Measurements from ENCODE around the gene RAPSN.

Gene RAPSN

GRCh38 chr11:47480762-47481161, 31.8 kb upstream of the RAPSN start:
- Histone ChIP-seq H3K27me3 (ENCODE audit: control insufficient read depth in 1 of 2, insufficient read depth in 2 of 2, low read length in 2 of 2) (no peaks in the 10 kb centered on the region), H3K4me3 (ENCODE audit: low read depth in 1 of 2, low read length in 2 of 2) (no peak overlapping the region), H3K9me3 (ENCODE audit: low read length) (no peaks in the 10 kb centered on the region), H3K9ac (ENCODE audit: low read length) (no peak overlapping the region), H3K27ac (ENCODE audit: low read depth, low read length) (no peak overlapping the region), H3K4me1 (ENCODE audit: insufficient read depth, low read length) (no peaks in the 10 kb centered on the region), H3K36me3 (ENCODE audit: insufficient read depth, low read length) (peaks cover 87% of the 10 kb centered on the region)

- Histone ChIP-seq H3K4me1 (ENCODE audit: insufficient read depth, low read length) (no peaks in the 10 kb centered on the region), H3K36me3 (ENCODE audit: insufficient read depth, low read length) (peaks cover 92% of the 10 kb centered on the region), H3K9me3 (ENCODE audit: low read length) (no peaks in the 10 kb centered on the region), H3K9ac (ENCODE audit: low read length) (no peak overlapping the region), H3K27ac (ENCODE audit: low read depth, low read length) (no peak overlapping the region), H3K27me3 (ENCODE audit: control insufficient read depth in 1 of 2, insufficient read depth in 2 of 2, low read length in 2 of 2) (no peaks in the 10 kb centered on the region), H3K4me3 (ENCODE audit: low read depth in 1 of 2, low read length in 2 of 2) (no peak overlapping the region)
Observed at GRCh38 chr11:47478651-47479329, 29.9 kb upstream of the RAPSN start.

- Histone ChIP-seq H3K27me3 (ENCODE audit: control insufficient read depth in 1 of 2, insufficient read depth in 2 of 2, low read length in 2 of 2) (no peaks in the 10 kb centered on the region), H3K27ac (ENCODE audit: low read depth, low read length) (no peak overlapping the region), H3K9me3 (ENCODE audit: low read length) (no peaks in the 10 kb centered on the region), H3K36me3 (ENCODE audit: insufficient read depth, low read length) (peaks cover 90% of the 10 kb centered on the region), H3K9ac (ENCODE audit: low read length) (no peak overlapping the region), H3K4me3 (ENCODE audit: low read depth in 1 of 2, low read length in 2 of 2) (no peak overlapping the region), H3K4me1 (ENCODE audit: insufficient read depth, low read length) (no peaks in the 10 kb centered on the region)
Observed at GRCh38 chr11:47477753-47478152, 28.8 kb upstream of the RAPSN start.

GRCh38 chr11:47477323-47477722, 28.4 kb upstream of the RAPSN start:
- Histone ChIP-seq H3K4me1 (ENCODE audit: insufficient read depth, low read length) (no peaks in the 10 kb centered on the region), H3K4me3 (ENCODE audit: low read depth in 1 of 2, low read length in 2 of 2) (no peak overlapping the region), H3K36me3 (ENCODE audit: insufficient read depth, low read length) (peaks cover 90% of the 10 kb centered on the region), H3K9ac (ENCODE audit: low read length) (no peak overlapping the region), H3K9me3 (ENCODE audit: low read length) (no peaks in the 10 kb centered on the region), H3K27ac (ENCODE audit: low read depth, low read length) (no peak overlapping the region), H3K27me3 (ENCODE audit: control insufficient read depth in 1 of 2, insufficient read depth in 2 of 2, low read length in 2 of 2) (no peaks in the 10 kb centered on the region)

GRCh38 chr11:47470671-47471070, 21.7 kb upstream of the RAPSN start:
- Histone ChIP-seq H3K4me3 (ENCODE audit: low read depth in 1 of 2, low read length in 2 of 2) (no peak overlapping the region), H3K9ac (ENCODE audit: low read length) (no peak overlapping the region), H3K9me3 (ENCODE audit: low read length) (no peaks in the 10 kb centered on the region), H3K27ac (ENCODE audit: low read depth, low read length) (no peak overlapping the region), H3K27me3 (ENCODE audit: control insufficient read depth in 1 of 2, insufficient read depth in 2 of 2, low read length in 2 of 2) (no peaks in the 10 kb centered on the region), H3K4me1 (ENCODE audit: insufficient read depth, low read length) (peaks cover 55% of the 10 kb centered on the region), H3K36me3 (ENCODE audit: insufficient read depth, low read length) (peaks cover 59% of the 10 kb centered on the region)

DNA sequence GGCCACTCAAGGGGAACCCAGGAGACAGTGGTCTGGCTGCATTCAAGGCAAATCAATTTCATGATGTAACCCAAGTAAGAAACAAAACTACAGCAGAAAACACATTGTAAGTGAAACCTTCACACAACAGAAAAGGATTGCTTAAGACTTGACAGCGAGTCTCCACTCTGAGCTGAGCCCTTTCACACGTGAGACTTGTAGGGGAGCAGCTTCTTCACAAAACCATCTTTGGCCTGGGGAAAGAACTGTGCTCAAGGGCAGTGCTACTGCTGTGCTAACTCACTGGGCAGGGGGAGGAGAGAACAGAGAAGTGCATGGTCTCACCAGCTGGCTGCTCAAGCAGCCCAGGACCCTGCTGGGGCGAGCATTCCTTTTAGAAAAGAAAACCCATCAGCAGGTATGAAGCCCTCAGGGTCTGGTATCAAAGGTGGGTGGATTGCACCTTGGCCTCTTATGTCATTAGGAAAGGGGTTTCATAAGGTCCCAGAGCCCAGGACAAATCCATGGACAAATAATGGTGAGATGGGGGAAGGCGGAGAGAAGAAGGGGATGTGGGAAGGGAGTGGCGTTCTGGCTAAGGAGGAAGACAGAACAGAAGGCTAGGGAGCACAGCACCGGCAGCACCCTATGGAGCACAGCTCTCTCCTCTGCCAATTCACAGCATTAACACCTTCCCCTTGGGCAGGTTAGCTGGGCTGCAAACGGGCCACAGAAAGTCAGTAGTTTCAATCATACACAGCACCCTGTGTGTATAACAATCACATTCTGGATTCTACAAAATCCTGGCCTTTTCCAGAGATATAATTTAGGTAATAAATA, 20.6 kb upstream of the RAPSN start:
- Histone ChIP-seq H3K36me3 (ENCODE audit: insufficient read depth, low read length) (peaks cover 54% of the 10 kb centered on the region), H3K4me3 (ENCODE audit: low read depth in 1 of 2, low read length in 2 of 2) (no peak overlapping the region), H3K9me3 (ENCODE audit: low read length) (no peaks in the 10 kb centered on the region), H3K27ac (ENCODE audit: low read depth, low read length) (peak overlapping the region; percentile 52), H3K27me3 (ENCODE audit: control insufficient read depth in 1 of 2, insufficient read depth in 2 of 2, low read length in 2 of 2) (no peaks in the 10 kb centered on the region), H3K4me1 (ENCODE audit: insufficient read depth, low read length) (peaks cover 61% of the 10 kb centered on the region), H3K9ac (ENCODE audit: low read length) (no peak overlapping the region)

DNA sequence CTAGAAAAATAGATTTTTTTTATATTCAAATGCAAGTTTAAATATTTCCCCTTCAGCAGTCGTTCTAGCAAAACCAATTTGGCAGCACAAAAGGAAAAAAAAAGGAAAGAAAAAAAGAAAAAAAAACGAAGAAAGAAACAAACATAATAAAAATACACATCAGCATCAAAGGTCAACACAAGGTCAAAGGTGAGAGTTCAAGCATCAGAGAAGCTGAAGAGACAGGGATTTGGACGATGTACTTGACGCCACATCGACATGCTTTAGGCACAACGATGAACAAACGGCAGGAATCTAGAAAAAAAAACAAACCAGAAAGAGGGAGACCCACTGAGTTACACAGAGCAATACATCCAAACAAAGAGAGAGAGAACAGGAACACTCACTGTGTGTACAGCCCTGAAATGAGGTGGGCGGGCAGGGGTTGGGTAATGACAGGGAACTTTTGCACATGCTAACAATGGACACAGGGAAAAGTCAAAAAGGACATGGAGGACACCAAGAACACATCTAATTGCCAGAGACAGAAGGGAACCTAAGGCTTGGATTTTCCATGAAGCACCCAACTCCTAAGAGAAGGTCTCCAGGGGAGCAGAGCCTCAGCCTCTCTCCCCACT, 19.8 kb upstream of the RAPSN start:
- H3K9ac ChIP-seq (ENCODE audit: low read length) = no peak overlapping the region
- H3K36me3 ChIP-seq (ENCODE audit: insufficient read depth, low read length) = peaks cover 45% of the 10 kb centered on the region
- H3K4me3 ChIP-seq (ENCODE audit: low read depth in 1 of 2, low read length in 2 of 2) = no peak overlapping the region
- peaks cover 61% of the 10 kb centered on the region for H3K4me1 ChIP-seq (ENCODE audit: insufficient read depth, low read length)
- peak overlapping the region; percentile 39 for H3K27ac ChIP-seq (ENCODE audit: low read depth, low read length)
- no peaks in the 10 kb centered on the region for H3K27me3 ChIP-seq (ENCODE audit: control insufficient read depth in 1 of 2, insufficient read depth in 2 of 2, low read length in 2 of 2)
- H3K9me3 ChIP-seq (ENCODE audit: low read length) = no peaks in the 10 kb centered on the region

DNA sequence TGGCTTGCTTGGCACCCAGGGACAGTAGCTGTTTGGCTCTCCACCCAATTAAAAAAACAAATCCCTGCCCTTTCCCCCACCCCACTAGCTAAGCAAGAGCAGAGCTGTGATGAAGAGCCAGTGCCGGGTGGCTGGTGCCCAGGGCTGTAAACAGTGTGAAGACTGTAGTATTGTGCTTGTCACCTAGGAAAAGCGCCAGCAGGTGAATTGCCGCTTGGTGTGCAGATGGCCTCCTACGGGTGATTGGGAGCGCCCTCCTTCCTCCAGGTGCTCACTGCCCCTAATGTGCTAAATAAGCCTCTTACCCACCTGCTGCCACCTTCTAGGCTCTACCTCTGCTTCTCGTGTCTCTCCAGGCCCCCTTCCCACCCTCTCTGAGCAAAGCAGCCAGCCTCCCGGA, 18.4 kb upstream of the RAPSN start:
- Histone ChIP-seq H3K4me3 (ENCODE audit: low read depth in 1 of 2, low read length in 2 of 2) (no peak overlapping the region), H3K27ac (ENCODE audit: low read depth, low read length) (peak overlapping the region; percentile 40), H3K9ac (ENCODE audit: low read length) (no peak overlapping the region), H3K27me3 (ENCODE audit: control insufficient read depth in 1 of 2, insufficient read depth in 2 of 2, low read length in 2 of 2) (no peaks in the 10 kb centered on the region), H3K36me3 (ENCODE audit: insufficient read depth, low read length) (peaks cover 34% of the 10 kb centered on the region), H3K9me3 (ENCODE audit: low read length) (no peaks in the 10 kb centered on the region), H3K4me1 (ENCODE audit: insufficient read depth, low read length) (peaks cover 61% of the 10 kb centered on the region)

- Histone ChIP-seq H3K27ac (ENCODE audit: low read depth, low read length) (peak overlapping the region; percentile 40), H3K36me3 (ENCODE audit: insufficient read depth, low read length) (peaks cover 32% of the 10 kb centered on the region), H3K9me3 (ENCODE audit: low read length) (no peaks in the 10 kb centered on the region), H3K4me1 (ENCODE audit: insufficient read depth, low read length) (peaks cover 61% of the 10 kb centered on the region), H3K4me3 (ENCODE audit: low read depth in 1 of 2, low read length in 2 of 2) (no peak overlapping the region), H3K27me3 (ENCODE audit: control insufficient read depth in 1 of 2, insufficient read depth in 2 of 2, low read length in 2 of 2) (no peaks in the 10 kb centered on the region), H3K9ac (ENCODE audit: low read length) (no peak overlapping the region)
Observed at GRCh38 chr11:47466701-47467250, 17.8 kb upstream of the RAPSN start.

GRCh38 chr11:47466201-47466600, 17.3 kb upstream of the RAPSN start:
- Histone ChIP-seq H3K27me3 (ENCODE audit: control insufficient read depth in 1 of 2, insufficient read depth in 2 of 2, low read length in 2 of 2) (no peaks in the 10 kb centered on the region), H3K9ac (ENCODE audit: low read length) (no peak overlapping the region), H3K27ac (ENCODE audit: low read depth, low read length) (peak overlapping the region; percentile 40), H3K4me1 (ENCODE audit: insufficient read depth, low read length) (peaks cover 59% of the 10 kb centered on the region), H3K4me3 (ENCODE audit: low read depth in 1 of 2, low read length in 2 of 2) (no peak overlapping the region), H3K9me3 (ENCODE audit: low read length) (no peaks in the 10 kb centered on the region), H3K36me3 (ENCODE audit: insufficient read depth, low read length) (peaks cover 28% of the 10 kb centered on the region)

GRCh38 chr11:47464483-47464882, 15.5 kb upstream of the RAPSN start:
- Histone ChIP-seq H3K27me3 (ENCODE audit: control insufficient read depth in 1 of 2, insufficient read depth in 2 of 2, low read length in 2 of 2) (no peaks in the 10 kb centered on the region), H3K9ac (ENCODE audit: low read length) (no peak overlapping the region), H3K4me1 (ENCODE audit: insufficient read depth, low read length) (peaks cover 45% of the 10 kb centered on the region), H3K4me3 (ENCODE audit: low read depth in 1 of 2, low read length in 2 of 2) (no peak overlapping the region), H3K9me3 (ENCODE audit: low read length) (no peaks in the 10 kb centered on the region), H3K27ac (ENCODE audit: low read depth, low read length) (no peak overlapping the region), H3K36me3 (ENCODE audit: insufficient read depth, low read length) (peaks cover 19% of the 10 kb centered on the region)

Measured in muscle layer of colon (tissue), 2 donors.